Measurements from ENCODE around the gene LRRC36. TPM values are rescaled to one million over a fixed set of nuclear protein-coding genes. Genes with fewer than 3 reads are reported as not detected.

The LRRC36 gene
- total RNA-seq, 1 experiment from 2014 or later, result not detected

DNA sequence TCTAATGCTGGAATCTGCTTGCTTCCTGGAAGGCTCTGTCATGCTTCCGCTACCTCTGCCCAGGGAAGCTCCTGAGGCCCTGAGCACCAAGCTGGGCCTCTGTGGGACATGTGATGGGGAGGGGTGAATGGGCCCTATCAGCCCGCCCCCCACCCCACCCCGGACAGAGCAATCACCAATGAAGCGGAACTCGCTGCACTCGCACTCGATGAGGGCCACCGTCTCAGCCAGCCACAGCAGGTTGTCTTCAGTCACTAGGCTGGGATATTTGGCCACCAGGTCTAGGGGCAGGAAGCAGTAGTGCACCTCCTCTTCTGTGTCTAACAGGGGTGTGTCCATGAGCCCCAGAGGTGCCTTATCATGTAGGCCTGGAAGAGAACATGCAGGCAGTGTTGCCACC lies 23.6 kb upstream of the LRRC36 start:
- Histone ChIP-seq H3K9me3 (ENCODE audit: low read length) (no peaks in the 10 kb centered on the region), H3K4me3 (ENCODE audit: low read length) (no peak overlapping the region), H3K9me2 (replicated peaks; ENCODE audit: insufficient read depth, low read length) (no peaks in the 10 kb centered on the region), H3K9ac (ENCODE audit: low read length) (no peak overlapping the region), H3K27me3 (ENCODE audit: low read length) (0 out of 2 replicates have a peak, but pooled peaks cover 2% of the 10 kb centered on the region), H3K4me2 (ENCODE audit: low read depth, low read length, poor library complexity, severe bottlenecking) (no peak overlapping the region), H3K79me2 (ENCODE audit: low read length) (no peaks in the 10 kb centered on the region), H3K27ac (ENCODE audit: low read length) (no peak overlapping the region), H3K4me1 (ENCODE audit: low read length) (no peaks in the 10 kb centered on the region), H2AFZ (ENCODE audit: low read length) (no peak overlapping the region), H4K20me1 (ENCODE audit: insufficient read depth, low read depth, low read length) (no peaks in the 10 kb centered on the region), H3K36me3 (ENCODE audit: insufficient read depth, low read length) (no peaks in the 10 kb centered on the region)
- DNase-seq, result no peak

GRCh38 chr16:67304020-67304419 lies 22.6 kb upstream of the LRRC36 start:
- DNase-seq, result no peak
- H3K27ac ChIP-seq (ENCODE audit: low read length), result no peak overlapping the region

GRCh38 chr16:67305216-67306071 lies 21.2 kb upstream of the LRRC36 start:
- H3K9ac ChIP-seq (ENCODE audit: low read length), result no peak overlapping the region

More at GRCh38 chr16:67304020-67304419, 22.6 kb upstream of the LRRC36 start:
- H3K4me2 ChIP-seq (ENCODE audit: low read depth, low read length, poor library complexity, severe bottlenecking), result no peak overlapping the region
- no peaks in the 10 kb centered on the region for H3K9me2 ChIP-seq (replicated peaks; ENCODE audit: insufficient read depth, low read length)
- H3K9me3 ChIP-seq (ENCODE audit: low read length), result no peaks in the 10 kb centered on the region
- no peaks in the 10 kb centered on the region for H4K20me1 ChIP-seq (ENCODE audit: insufficient read depth, low read depth, low read length)
- no peaks in the 10 kb centered on the region for H3K36me3 ChIP-seq (ENCODE audit: insufficient read depth, low read length)
- H3K4me1 ChIP-seq (ENCODE audit: low read length), result no peaks in the 10 kb centered on the region
- no peak overlapping the region for H2AFZ ChIP-seq (ENCODE audit: low read length)
- H3K27me3 ChIP-seq (ENCODE audit: low read length), result 0 out of 2 replicates have a peak, but pooled peaks cover 2% of the 10 kb centered on the region
- H3K4me3 ChIP-seq (ENCODE audit: low read length), result no peak overlapping the region
- H3K79me2 ChIP-seq (ENCODE audit: low read length), result no peaks in the 10 kb centered on the region
- no peak overlapping the region for H3K9ac ChIP-seq (ENCODE audit: low read length)

GRCh38 chr16:67310561-67310960 lies 16.1 kb upstream of the LRRC36 start:
- Histone ChIP-seq H2AFZ (ENCODE audit: low read length) (no peak overlapping the region), H3K79me2 (ENCODE audit: low read length) (no peaks in the 10 kb centered on the region), H4K20me1 (ENCODE audit: insufficient read depth, low read depth, low read length) (no peaks in the 10 kb centered on the region), H3K9me3 (ENCODE audit: low read length) (no peaks in the 10 kb centered on the region), H3K27ac (ENCODE audit: low read length) (no peak overlapping the region), H3K4me2 (ENCODE audit: low read depth, low read length, poor library complexity, severe bottlenecking) (no peak overlapping the region), H3K4me3 (ENCODE audit: low read length) (no peak overlapping the region), H3K27me3 (ENCODE audit: low read length) (0 out of 2 replicates have a peak, but pooled peaks cover 2% of the 10 kb centered on the region), H3K9me2 (replicated peaks; ENCODE audit: insufficient read depth, low read length) (no peaks in the 10 kb centered on the region), H3K4me1 (ENCODE audit: low read length) (no peaks in the 10 kb centered on the region), H3K36me3 (ENCODE audit: insufficient read depth, low read length) (no peaks in the 10 kb centered on the region), H3K9ac (ENCODE audit: low read length) (no peak overlapping the region)
- no peak for DNase-seq

More at GRCh38 chr16:67305216-67306071, 21.2 kb upstream of the LRRC36 start:
- no peak overlapping the region for H3K27ac ChIP-seq (ENCODE audit: low read length)
- no peak overlapping the region for H3K4me2 ChIP-seq (ENCODE audit: low read depth, low read length, poor library complexity, severe bottlenecking)
- no peak for DNase-seq
- no peak overlapping the region for H2AFZ ChIP-seq (ENCODE audit: low read length)
- no peaks in the 10 kb centered on the region for H3K9me2 ChIP-seq (replicated peaks; ENCODE audit: insufficient read depth, low read length)
- no peaks in the 10 kb centered on the region for H3K36me3 ChIP-seq (ENCODE audit: insufficient read depth, low read length)
- H3K4me3 ChIP-seq (ENCODE audit: low read length), result no peak overlapping the region
- H3K4me1 ChIP-seq (ENCODE audit: low read length), result no peaks in the 10 kb centered on the region
- H3K27me3 ChIP-seq (ENCODE audit: low read length), result 0 out of 2 replicates have a peak, but pooled peaks cover 2% of the 10 kb centered on the region
- no peaks in the 10 kb centered on the region for H3K9me3 ChIP-seq (ENCODE audit: low read length)
- no peaks in the 10 kb centered on the region for H3K79me2 ChIP-seq (ENCODE audit: low read length)
- no peaks in the 10 kb centered on the region for H4K20me1 ChIP-seq (ENCODE audit: insufficient read depth, low read depth, low read length)

- Histone ChIP-seq H3K27ac (ENCODE audit: low read length) (no peak overlapping the region), H2AFZ (ENCODE audit: low read length) (no peak overlapping the region), H3K9ac (ENCODE audit: low read length) (no peak overlapping the region), H3K4me1 (ENCODE audit: low read length) (no peaks in the 10 kb centered on the region), H3K9me3 (ENCODE audit: low read length) (no peaks in the 10 kb centered on the region), H3K79me2 (ENCODE audit: low read length) (no peaks in the 10 kb centered on the region), H3K27me3 (ENCODE audit: low read length) (0 out of 2 replicates have a peak, but pooled peaks cover 1% of the 10 kb centered on the region), H3K4me2 (ENCODE audit: low read depth, low read length, poor library complexity, severe bottlenecking) (no peak overlapping the region), H3K4me3 (ENCODE audit: low read length) (no peak overlapping the region), H3K9me2 (replicated peaks; ENCODE audit: insufficient read depth, low read length) (no peaks in the 10 kb centered on the region), H4K20me1 (ENCODE audit: insufficient read depth, low read depth, low read length) (no peaks in the 10 kb centered on the region), H3K36me3 (ENCODE audit: insufficient read depth, low read length) (no peaks in the 10 kb centered on the region)
- DNase-seq, result no peak
Measured at GRCh38 chr16:67311607-67312488, 14.8 kb upstream of the LRRC36 start.

- no peak overlapping the region for H3K4me2 ChIP-seq (ENCODE audit: low read depth, low read length, poor library complexity, severe bottlenecking)
- H3K4me3 ChIP-seq (ENCODE audit: low read length), result no peak overlapping the region
- H2AFZ ChIP-seq (ENCODE audit: low read length), result no peak overlapping the region
- no peaks in the 10 kb centered on the region for H3K9me2 ChIP-seq (replicated peaks; ENCODE audit: insufficient read depth, low read length)
- no peaks in the 10 kb centered on the region for H3K79me2 ChIP-seq (ENCODE audit: low read length)
- no peaks in the 10 kb centered on the region for H3K9me3 ChIP-seq (ENCODE audit: low read length)
- H3K36me3 ChIP-seq (ENCODE audit: insufficient read depth, low read length), result no peaks in the 10 kb centered on the region
- no peaks in the 10 kb centered on the region for H3K4me1 ChIP-seq (ENCODE audit: low read length)
- no peak for DNase-seq
- no peak overlapping the region for H3K27ac ChIP-seq (ENCODE audit: low read length)
- no peaks in the 10 kb centered on the region for H3K27me3 ChIP-seq (ENCODE audit: low read length)
- H4K20me1 ChIP-seq (ENCODE audit: insufficient read depth, low read depth, low read length), result no peaks in the 10 kb centered on the region
- no peak overlapping the region for H3K9ac ChIP-seq (ENCODE audit: low read length)
Measured at GRCh38 chr16:67312719-67313118, 13.9 kb upstream of the LRRC36 start.

- Histone ChIP-seq H3K79me2 (ENCODE audit: low read length) (no peaks in the 10 kb centered on the region), H4K20me1 (ENCODE audit: insufficient read depth, low read depth, low read length) (no peaks in the 10 kb centered on the region), H3K9me2 (replicated peaks; ENCODE audit: insufficient read depth, low read length) (no peaks in the 10 kb centered on the region), H2AFZ (ENCODE audit: low read length) (no peak overlapping the region), H3K4me1 (ENCODE audit: low read length) (no peaks in the 10 kb centered on the region), H3K36me3 (ENCODE audit: insufficient read depth, low read length) (no peaks in the 10 kb centered on the region), H3K27me3 (ENCODE audit: low read length) (no peaks in the 10 kb centered on the region), H3K9ac (ENCODE audit: low read length) (no peak overlapping the region), H3K9me3 (ENCODE audit: low read length) (no peaks in the 10 kb centered on the region), H3K4me3 (ENCODE audit: low read length) (no peak overlapping the region), H3K27ac (ENCODE audit: low read length) (no peak overlapping the region), H3K4me2 (ENCODE audit: low read depth, low read length, poor library complexity, severe bottlenecking) (no peak overlapping the region)
- no peak for DNase-seq
Measured at GRCh38 chr16:67317853-67318252, 8.8 kb upstream of the LRRC36 start.

DNA sequence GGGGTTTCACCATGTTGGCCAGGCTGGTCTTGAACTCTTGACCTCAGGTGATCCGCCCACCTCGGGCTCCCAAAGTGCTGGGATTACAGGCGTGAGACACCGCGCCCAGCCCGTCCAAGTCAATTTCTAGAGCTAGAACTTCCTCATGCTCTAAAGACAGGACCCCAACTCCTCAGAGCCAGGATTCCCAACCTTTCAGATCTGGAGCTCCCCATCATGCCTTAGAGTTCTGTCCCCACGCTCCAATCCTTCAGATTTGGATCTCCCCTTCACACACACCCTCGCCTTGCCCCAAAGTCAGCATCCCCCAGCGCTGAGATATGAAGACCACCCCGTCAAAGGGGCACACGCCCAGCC lies 522 bp upstream of the LRRC36 start:
- H3K4me3 ChIP-seq (ENCODE audit: low read length), result no peak overlapping the region
- H3K9me3 ChIP-seq (ENCODE audit: low read length), result no peaks in the 10 kb centered on the region
- DNase-seq, result no peak
- no peaks in the 10 kb centered on the region for H4K20me1 ChIP-seq (ENCODE audit: insufficient read depth, low read depth, low read length)
- H3K27me3 ChIP-seq (ENCODE audit: low read length), result no peaks in the 10 kb centered on the region
- no peak overlapping the region for H3K4me2 ChIP-seq (ENCODE audit: low read depth, low read length, poor library complexity, severe bottlenecking)
- H3K27ac ChIP-seq (ENCODE audit: low read length), result no peak overlapping the region
- H3K79me2 ChIP-seq (ENCODE audit: low read length), result no peaks in the 10 kb centered on the region
- H3K4me1 ChIP-seq (ENCODE audit: low read length), result peaks cover 6% of the 10 kb centered on the region
- no peaks in the 10 kb centered on the region for H3K36me3 ChIP-seq (ENCODE audit: insufficient read depth, low read length)
- no peak overlapping the region for H3K9ac ChIP-seq (ENCODE audit: low read length)
- H2AFZ ChIP-seq (ENCODE audit: low read length), result no peak overlapping the region
- no peaks in the 10 kb centered on the region for H3K9me2 ChIP-seq (replicated peaks; ENCODE audit: insufficient read depth, low read length)
